Activated B cell treated with CpG ODN at 0.5 μM for 24 hours (primary cell): ENCODE results near the gene GDF11. TPM values are rescaled to one million over a fixed set of nuclear protein-coding genes. Genes with fewer than 3 reads are reported as not detected.

Experiments
- ATAC-seq: fragments of 200-7000 bp; cut with Tn5 transposase; one replicate; pipeline ENCODE4 v1.10.0; 2021; ENCODE audit warnings: low read depth, mild to moderate bottlenecking, moderate library complexity
- CTCF ChIA-PET: fragments of 350-600 bp; sonication (Branson Sonifier 250); formaldehyde crosslinking; loops from one replicate; lab custom pipeline; 2021; ENCODE audit warnings: antibody characterized with exemption; lab: Charles Lee
- POLR2A ChIA-PET: fragments of 350-600 bp; sonication (Branson Sonifier 250); formaldehyde crosslinking; loops from one replicate; lab custom pipeline; 2021; ENCODE audit warnings: antibody characterized with exemption; lab: Charles Lee
- DNase-seq: peaks from one replicate; pipeline ENCODE4 v3.0.0; 2022
- H3K27ac Mint-ChIP-seq: one replicate; pipeline ENCODE4 v1.8.0; 2020; ENCODE audit warnings: mixed read lengths
- H3K27me3 Mint-ChIP-seq: one replicate; pipeline ENCODE4 v1.8.0; 2021; ENCODE audit warnings: mixed read lengths
- H3K36me3 Mint-ChIP-seq: one replicate; pipeline ENCODE4 v1.8.0; 2021; ENCODE audit warnings: low read depth, mixed read lengths
- H3K4me1 Mint-ChIP-seq: one replicate; pipeline ENCODE4 v1.8.0; 2021; ENCODE audit warnings: mixed read lengths
- H3K4me3 Mint-ChIP-seq: one replicate; pipeline ENCODE4 v1.8.0; 2020; ENCODE audit warnings: mild to moderate bottlenecking, mixed read lengths
- H3K9me3 Mint-ChIP-seq: one replicate; pipeline ENCODE4 v1.8.0; 2020; ENCODE audit warnings: mixed read lengths
- CTCF ChIP-seq: fragments of 200-600 bp; IDR thresholded peaks from one replicate; pipeline ENCODE4 v1.8.0; 2022; ENCODE audit warnings: antibody characterized with exemption, mild to moderate bottlenecking
- intact Hi-C: fragments of 100-400 bp; cut with micrococcal nuclease; formaldehyde crosslinking; loops from one replicate; pipeline ENCODE4 v1.15.1; 2024
- total RNA-seq: library from RNA; stranded (reverse); gene quantifications from 2 replicates; pipeline ENCODE4 v1.2.3, GENCODE V29; 2022

The GDF11 gene
- total RNA-seq, 1 donor from 2014 or later = 6.4 TPM

GRCh38 chr12:55745361-55746173 lies 2.6 kb downstream of the GDF11 start:
- no peaks in the 10 kb centered on the region for H3K27me3 Mint-ChIP-seq
- peak overlapping the region; percentile 88 for H3K4me3 Mint-ChIP-seq
- intact Hi-C loops = no loop called here
- no peak for DNase-seq
- H3K4me1 Mint-ChIP-seq = peaks cover 43% of the 10 kb centered on the region
- no peaks in the 10 kb centered on the region for H3K9me3 Mint-ChIP-seq
- ATAC-seq = peak; percentile 34
- ChIA-PET CTCF (interaction anchor here (1.6 to 2.8 kb wide), 3 partner anchors 21 to 195 kb away, joined by 5 to 10 read pairs (median 5); no protein-coding TSS in a partner anchor), POLR2A (interaction anchor here (0.6 to 2.4 kb wide), 8 partner anchors 11 to 809 kb away, joined by 3 to 13 read pairs (median 4); partner anchors contain the start of genes COQ10A, ORMDL2, RAB5B and SARNP)
- H3K27ac Mint-ChIP-seq = peak overlapping the region; percentile 68
- no peak for TF ChIP-seq CTCF
- peaks cover 11% of the 10 kb centered on the region for H3K36me3 Mint-ChIP-seq

GRCh38 chr12:55746174-55746912 lies 3.4 kb downstream of the GDF11 start:
- H3K9me3 Mint-ChIP-seq = no peaks in the 10 kb centered on the region
- ChIA-PET CTCF (interaction anchor here (1.6 to 2.1 kb wide), 2 partner anchors 8 to 194 kb away, joined by 5 to 8 read pairs; no protein-coding TSS in a partner anchor), POLR2A (interaction anchor here (0.6 to 1.3 kb wide), 3 partner anchors 11 to 300 kb away, joined by 3 to 5 read pairs (median 4); no protein-coding TSS in a partner anchor)
- H3K27ac Mint-ChIP-seq = peak overlapping the region; percentile 68
- DNase-seq (no peak), ATAC-seq (no peak)
- peaks cover 43% of the 10 kb centered on the region for H3K4me1 Mint-ChIP-seq
- H3K27me3 Mint-ChIP-seq = no peaks in the 10 kb centered on the region
- TF ChIP-seq CTCF = no peak
- H3K4me3 Mint-ChIP-seq = peak overlapping the region; percentile 30
- intact Hi-C loops = no loop called here
- H3K36me3 Mint-ChIP-seq = peaks cover 18% of the 10 kb centered on the region

- DNase-seq = no peak
These were observed 4.0 kb downstream of the GDF11 start for GRCh38 chr12:55746913-55747231.

GRCh38 chr12:55748230-55748993 lies 5.5 kb downstream of the GDF11 start:
- CTCF ChIA-PET = interaction anchor here (2.1 kb wide), 1 partner anchor 10 kb away, joined by 8 read pairs; no protein-coding TSS in a partner anchor
- no peak for DNase-seq
- Mint-ChIP-seq H3K27ac (no peak overlapping the region), H3K27me3 (no peaks in the 10 kb centered on the region), H3K4me3 (no peak overlapping the region), H3K4me1 (peaks cover 35% of the 10 kb centered on the region), H3K36me3 (peaks cover 38% of the 10 kb centered on the region), H3K9me3 (no peaks in the 10 kb centered on the region)
- TF ChIP-seq CTCF = no peak
- POLR2A ChIA-PET = interaction anchor here (1.1 kb wide), 1 partner anchor 9 kb away, joined by 3 read pairs; no protein-coding TSS in a partner anchor
- ATAC-seq = no peak
- intact Hi-C loops = no loop called here

More at GRCh38 chr12:55746913-55747231, 4.0 kb downstream of the GDF11 start:
- no peak overlapping the region for H3K27ac Mint-ChIP-seq
- TF ChIP-seq CTCF = no peak
- ChIA-PET POLR2A (interaction anchor here (0.6 kb wide), 1 partner anchor 160 kb away, joined by 4 read pairs; no protein-coding TSS in a partner anchor), CTCF (interaction anchor here (0.6 to 2.1 kb wide), 4 partner anchors 8 to 249 kb away, joined by 3 to 8 read pairs (median 4); no protein-coding TSS in a partner anchor)
- no peaks in the 10 kb centered on the region for H3K9me3 Mint-ChIP-seq
- no peaks in the 10 kb centered on the region for H3K27me3 Mint-ChIP-seq
- intact Hi-C loops = no loop called here
- peaks cover 43% of the 10 kb centered on the region for H3K4me1 Mint-ChIP-seq
- ATAC-seq = no peak
- peaks cover 23% of the 10 kb centered on the region for H3K36me3 Mint-ChIP-seq
- H3K4me3 Mint-ChIP-seq = no peak overlapping the region
